Stimulated activated CD8-positive, alpha-beta memory T cell treated with anti-CD3 and anti-CD28 coated beads, Interleukin-7, amount 100 ng/mL, for 1 hour (primary cell): Measurements from ENCODE around the gene SEPTIN8.

Experiments
- DNase-seq, 2 donors: peaks; one replicate each; pipeline ENCODE4 v3.0.0-alpha.2; 2020; ENCODE audit warnings: low read depth in 2 of 2

The SEPTIN8 gene

GRCh38 chr5:132782101-132782500, 5.1 kb upstream of the SEPTIN8 start:
- no peak for DNase-seq

GRCh38 chr5:132781029-132781428, 4.0 kb upstream of the SEPTIN8 start:
- no peak for DNase-seq

GRCh38 chr5:132780577-132780976, 3.5 kb upstream of the SEPTIN8 start:
- no peak for DNase-seq

- no peak for DNase-seq
Observed at GRCh38 chr5:132779961-132780360, 2.9 kb upstream of the SEPTIN8 start.

GRCh38 chr5:132778856-132779255, 1.8 kb upstream of the SEPTIN8 start:
- no peak for DNase-seq

GRCh38 chr5:132778129-132778528, 1.1 kb upstream of the SEPTIN8 start:
- no peak for DNase-seq

GRCh38 chr5:132776938-132777208, 166 bp downstream of the SEPTIN8 start:
- no peak for DNase-seq

GRCh38 chr5:132776131-132776937, 705 bp downstream of the SEPTIN8 start:
- no peak for DNase-seq

- no peak for DNase-seq
Observed at GRCh38 chr5:132775476-132775961, 1.5 kb downstream of the SEPTIN8 start.

GRCh38 chr5:132774896-132775295, 2.1 kb downstream of the SEPTIN8 start:
- DNase-seq = no peak

- no peak for DNase-seq
Observed at GRCh38 chr5:132774406-132774805, 2.6 kb downstream of the SEPTIN8 start.

GRCh38 chr5:132773601-132774355, 3.3 kb downstream of the SEPTIN8 start:
- DNase-seq = no peak

- DNase-seq = no peak
Observed at GRCh38 chr5:132773114-132773513, 3.9 kb downstream of the SEPTIN8 start.

GRCh38 chr5:132772291-132773070, 4.6 kb downstream of the SEPTIN8 start:
- DNase-seq = no peak

- DNase-seq = no peak
Observed at GRCh38 chr5:132771503-132771998, 5.5 kb downstream of the SEPTIN8 start.

- no peak for DNase-seq
Observed at GRCh38 chr5:132770476-132771159, 6.4 kb downstream of the SEPTIN8 start.

- DNase-seq = no peak
Observed at GRCh38 chr5:132768485-132768868, 8.6 kb downstream of the SEPTIN8 start.

GRCh38 chr5:132767150-132767549, 9.9 kb downstream of the SEPTIN8 start:
- DNase-seq = no peak

GRCh38 chr5:132766806-132767055, 10.3 kb downstream of the SEPTIN8 start:
- no peak for DNase-seq

GRCh38 chr5:132766020-132766805, 10.8 kb downstream of the SEPTIN8 start:
- no peak for DNase-seq
